Esophagus (tissue), 2 donors: Measurements from ENCODE around the gene GGTLC2. TPM values are rescaled to one million over a fixed set of nuclear protein-coding genes. Genes with fewer than 3 reads are reported as not detected.
"Not testable (repeated sequence)": the region's sequence is repeated elsewhere in the genome, so short reads cannot be mapped to it uniquely, and the experiment has no call there.

ENCODE experiments used
- H3K27ac ChIP-seq, 2 donors: one replicate each; pipeline ENCODE4 v1.5.1; 2013; ENCODE audit warnings: low read depth in 2 of 2, mild to moderate bottlenecking in 2 of 2, inconsistent platforms in 1 of 2, low read length in 1 of 2, moderate library complexity in 1 of 2
- H3K27me3 ChIP-seq, 2 donors: one replicate each; pipeline ENCODE4 v1.6.1; 2013; ENCODE audit warnings: low read length in 2 of 2, control low read depth in 1 of 2, mild to moderate bottlenecking in 1 of 2; ENCODE audit not compliant: insufficient read depth in 2 of 2, control insufficient read depth in 1 of 2
- H3K36me3 ChIP-seq, 2 donors: one replicate each; pipeline ENCODE4 v1.6.1; 2013; ENCODE audit warnings: low read length in 1 of 2; ENCODE audit not compliant: control insufficient read depth in 2 of 2, insufficient read depth in 2 of 2
- H3K4me1 ChIP-seq, 2 donors: one replicate each; pipeline ENCODE4 v1.6.1; 2013; ENCODE audit warnings: low read length in 1 of 2; ENCODE audit not compliant: control insufficient read depth in 2 of 2, insufficient read depth in 2 of 2
- H3K4me3 ChIP-seq, 2 donors: one replicate each; pipeline ENCODE4 v1.5.1; 2013; ENCODE audit warnings: low read length in 2 of 2, mild to moderate bottlenecking in 2 of 2, low read depth in 1 of 2, moderate library complexity in 1 of 2
- H3K9me3 ChIP-seq, 2 donors: one replicate each; pipeline ENCODE4 v1.6.1; 2013; ENCODE audit warnings: mild to moderate bottlenecking in 2 of 2, low read depth in 1 of 2, low read length in 1 of 2, moderate library complexity in 1 of 2; ENCODE audit not compliant: control insufficient read depth in 2 of 2, insufficient read depth in 1 of 2
- WGBS, 2 donors: extraction: QIAGEN DNeasy Blood & Tissue Kit; methylation state at CpG; one replicate each; pipeline ENCODE4 v1.1.7; 2013; 5-methylcytosine and 5-hydroxymethylcytosine counted together
- polyA plus RNA-seq, 2 donors: library from polyadenylated mRNA; stranded (reverse); fragments of 200-250 nt; gene quantifications; one replicate each; pipeline ENCODE4 v1.2.3, GENCODE V29; 2013
- donor health status: healthy with polysubstance abuse.
- donor health status: Bipolar disorder and iron deficiency.

The GGTLC2 gene
- polyA plus RNA-seq, 2 donors, result not detected

DNA sequence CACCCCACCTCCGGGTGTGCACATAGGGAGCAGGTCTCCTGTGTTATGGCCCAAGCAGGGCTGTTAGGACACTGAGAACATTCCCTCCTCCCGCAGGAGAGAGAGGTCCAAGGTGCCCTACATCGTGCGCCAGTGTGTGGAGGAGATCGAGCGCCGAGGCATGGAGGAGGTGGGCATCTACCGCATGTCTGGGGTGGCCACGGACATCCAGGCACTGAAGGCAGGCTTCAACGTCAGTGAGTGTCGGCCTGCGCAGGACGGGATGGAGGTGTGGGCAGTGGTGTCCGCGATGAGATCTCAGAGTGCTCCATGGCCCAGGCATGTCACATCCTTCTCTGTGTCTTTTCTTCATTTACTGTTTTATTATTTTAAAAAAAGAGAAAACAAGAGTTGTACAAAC, 12.2 kb upstream of the GGTLC2 start:
- WGBS, 2 donors, result 94 to 95% methylated on average over 8 to 13 of the region's 15 CpGs
- not testable (repeated sequence) for H3K9me3 ChIP-seq, H3K36me3 ChIP-seq, H3K27me3 ChIP-seq, H3K27ac ChIP-seq, H3K4me1 ChIP-seq, H3K4me3 ChIP-seq

DNA sequence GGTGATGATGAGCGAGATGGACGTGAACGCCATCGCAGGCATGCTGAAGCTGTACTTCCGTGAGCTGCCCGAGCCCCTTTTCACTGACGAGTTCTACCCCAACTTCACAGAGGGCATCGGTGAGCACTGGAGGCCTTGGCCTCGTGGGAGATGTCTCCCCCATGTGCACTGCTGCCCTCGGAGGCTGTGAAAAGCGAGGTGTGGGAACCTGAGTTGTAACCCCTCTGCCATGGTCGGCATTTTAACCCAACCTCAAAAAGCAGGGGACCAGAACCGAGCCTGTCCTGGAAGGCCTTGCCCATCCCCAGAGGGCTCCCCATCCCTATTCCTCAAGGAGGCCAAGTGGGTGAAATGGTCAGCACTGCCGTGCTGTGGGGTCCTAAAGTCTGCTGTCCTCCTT, 10.9 kb upstream of the GGTLC2 start:
- H3K27ac ChIP-seq, H3K4me1 ChIP-seq, H3K4me3 ChIP-seq, H3K9me3 ChIP-seq, H3K36me3 ChIP-seq, H3K27me3 ChIP-seq: not testable (repeated sequence)
- WGBS, 2 donors, result 89 to 91% methylated on average over 14 of the region's 14 CpGs

DNA sequence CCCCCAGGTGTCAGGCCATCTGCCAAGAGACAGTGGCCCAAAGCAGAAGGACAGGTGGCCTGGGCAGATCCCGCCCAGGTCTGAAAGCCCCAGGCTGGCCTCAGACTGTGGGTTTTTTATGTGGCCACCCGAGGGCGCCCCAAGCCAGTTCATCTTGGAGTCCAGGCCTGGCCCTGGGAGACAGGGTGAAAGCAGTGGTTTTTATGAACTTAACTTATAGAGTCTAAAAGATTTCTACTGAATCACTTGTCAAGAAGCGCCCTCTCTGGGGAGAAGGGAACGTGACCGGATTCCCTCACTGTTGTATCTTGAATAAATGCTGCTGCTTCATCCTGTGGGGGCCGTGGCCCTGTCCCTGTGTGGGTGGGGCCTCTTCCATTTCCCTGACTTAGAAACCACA, 8.2 kb upstream of the GGTLC2 start:
- not testable (repeated sequence) for H3K9me3 ChIP-seq, H3K27ac ChIP-seq, H3K36me3 ChIP-seq, H3K4me3 ChIP-seq, H3K4me1 ChIP-seq, H3K27me3 ChIP-seq
- WGBS, 2 donors, result 19 to 28% methylated on average over 3 of the region's 7 CpGs

DNA sequence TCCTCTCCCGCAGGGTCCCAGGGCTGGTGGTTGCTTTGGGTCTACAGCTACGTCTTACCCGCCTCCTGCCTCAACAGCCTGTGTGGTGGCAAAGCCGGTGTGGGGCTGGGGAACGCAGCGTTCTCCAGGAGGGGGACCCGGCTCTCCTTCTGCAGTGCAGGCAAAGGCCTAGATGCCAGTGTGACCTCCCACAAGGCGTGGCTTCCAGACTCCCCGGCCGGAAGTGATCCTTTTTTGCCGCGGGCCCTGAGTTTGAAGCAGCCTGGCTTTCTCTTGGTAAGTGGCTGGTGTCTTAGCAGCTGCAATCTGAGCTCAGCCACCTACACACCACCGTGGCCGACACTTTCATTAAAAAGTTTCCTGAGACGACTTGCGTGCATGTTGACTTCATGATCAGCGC, 6.1 kb upstream of the GGTLC2 start:
- not testable (repeated sequence) for H3K27ac ChIP-seq, H3K4me3 ChIP-seq, H3K27me3 ChIP-seq, H3K36me3 ChIP-seq, H3K9me3 ChIP-seq, H3K4me1 ChIP-seq
- 67 to 76% methylated on average over 5 to 10 of the region's 17 CpGs for WGBS, 2 donors

DNA sequence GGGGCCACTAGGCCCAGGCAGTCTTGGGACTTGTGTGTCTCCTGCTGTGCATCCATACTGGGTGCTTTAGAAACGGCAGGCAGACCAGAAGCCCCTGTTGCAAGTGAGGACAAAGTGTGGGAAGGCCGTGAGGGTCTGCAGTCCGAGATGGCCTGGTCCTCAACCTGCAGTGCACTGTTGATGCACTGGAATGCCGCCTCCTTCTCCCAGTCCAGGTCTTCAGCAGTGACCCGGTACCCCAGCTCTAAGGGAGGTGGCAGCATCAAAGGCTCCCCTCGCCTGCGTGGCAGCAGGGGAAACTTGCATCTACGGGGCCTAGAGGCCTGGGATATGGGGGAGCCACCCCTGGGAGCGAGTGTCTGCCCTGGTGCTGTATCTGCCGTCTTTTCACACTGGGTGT, 2.2 kb upstream of the GGTLC2 start:
- not testable (repeated sequence) for H3K27ac ChIP-seq, H3K4me3 ChIP-seq, H3K9me3 ChIP-seq, H3K36me3 ChIP-seq, H3K27me3 ChIP-seq, H3K4me1 ChIP-seq
- WGBS, 2 donors, result 84 to 86% methylated on average over 9 of the region's 10 CpGs

DNA sequence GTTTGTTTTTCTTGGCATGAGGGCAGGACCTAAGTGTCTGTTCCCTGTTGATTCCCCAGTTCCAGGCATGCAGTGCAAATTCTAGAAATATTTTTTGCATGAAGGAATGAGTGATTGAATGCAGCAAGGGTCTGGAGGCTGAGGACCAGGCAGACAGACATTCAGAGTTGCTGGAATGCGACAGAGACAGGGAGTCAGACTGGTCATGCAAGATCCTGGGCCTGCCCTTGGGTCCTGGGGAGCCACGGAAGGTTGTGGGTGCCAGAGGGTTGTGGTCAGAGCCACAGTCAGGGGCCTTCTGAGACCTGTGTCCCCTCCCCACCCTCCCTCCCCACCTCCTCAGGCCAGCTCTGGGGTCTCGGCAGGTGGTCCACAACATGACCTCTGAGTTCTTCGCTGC, 1.6 kb downstream of the GGTLC2 start:
- not testable (repeated sequence) for H3K27ac ChIP-seq, H3K27me3 ChIP-seq, H3K4me1 ChIP-seq, H3K9me3 ChIP-seq, H3K36me3 ChIP-seq, H3K4me3 ChIP-seq
- 75% methylated on average over 3 of the region's 4 CpGs; no CpG with 5 or more reads in 1 of the 2 donors for WGBS, 2 donors

DNA sequence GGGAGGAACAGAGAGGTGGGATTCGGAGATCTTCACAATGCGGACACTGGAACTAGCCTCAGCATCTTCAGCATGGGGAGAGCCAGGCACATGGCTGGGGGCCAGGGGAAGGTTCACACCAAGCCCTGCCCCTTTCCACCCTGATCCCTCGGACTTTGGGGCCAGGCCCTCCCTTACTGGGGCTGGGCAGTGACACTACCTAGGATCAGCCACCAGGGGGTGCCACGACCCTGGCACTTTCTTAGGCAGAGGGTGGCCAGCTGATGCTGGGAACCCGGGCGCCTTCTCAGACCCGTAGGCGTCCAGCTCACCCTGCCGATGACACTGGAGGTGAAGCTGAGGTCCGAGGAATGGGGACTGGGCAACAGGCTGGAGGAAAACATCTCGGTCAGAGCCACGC, 3.5 kb downstream of the GGTLC2 start:
- H3K4me3 ChIP-seq, H3K4me1 ChIP-seq, H3K36me3 ChIP-seq, H3K27me3 ChIP-seq, H3K9me3 ChIP-seq, H3K27ac ChIP-seq: not testable (repeated sequence)
- 38 to 39% methylated on average over 7 to 12 of the region's 12 CpGs for whole genome bisulfite sequencing, 2 donors

DNA sequence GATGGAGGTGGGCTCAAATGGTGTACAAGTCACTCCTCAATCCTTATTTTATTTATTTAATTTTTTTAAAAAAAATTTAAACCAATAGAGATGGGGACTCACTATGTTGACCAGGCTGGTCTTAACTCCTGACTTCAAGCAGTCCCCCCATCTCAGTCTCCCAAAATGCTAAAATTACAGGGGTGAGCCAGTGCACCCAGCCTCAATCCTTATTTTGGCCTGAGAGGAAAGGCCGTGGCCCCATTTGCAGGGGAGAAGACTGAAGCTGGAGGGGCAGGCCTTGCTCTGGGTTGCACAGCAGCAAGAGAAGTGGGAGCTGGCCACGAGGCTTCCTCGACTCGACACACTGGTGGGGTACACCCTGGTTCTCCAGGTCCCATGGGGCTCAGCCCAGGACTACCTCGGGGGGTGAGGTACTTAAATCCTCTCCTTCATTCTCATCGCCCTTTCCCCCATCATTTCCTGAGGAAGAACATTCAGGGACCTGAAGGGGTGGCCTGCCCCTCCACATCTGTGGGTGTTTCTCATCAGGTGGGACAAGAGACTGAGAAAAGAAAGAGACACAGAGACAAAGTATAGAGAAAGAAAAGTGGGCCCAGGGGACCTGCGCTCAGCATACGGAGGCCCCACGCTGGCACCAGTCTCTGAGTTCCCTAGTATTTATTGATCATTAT, 4.6 kb downstream of the GGTLC2 start:
- not testable (repeated sequence) for H3K27me3 ChIP-seq, H3K9me3 ChIP-seq, H3K27ac ChIP-seq, H3K36me3 ChIP-seq, H3K4me3 ChIP-seq, H3K4me1 ChIP-seq
- 88 to 96% methylated on average over 8 to 9 of the region's 9 CpGs for WGBS, 2 donors

DNA sequence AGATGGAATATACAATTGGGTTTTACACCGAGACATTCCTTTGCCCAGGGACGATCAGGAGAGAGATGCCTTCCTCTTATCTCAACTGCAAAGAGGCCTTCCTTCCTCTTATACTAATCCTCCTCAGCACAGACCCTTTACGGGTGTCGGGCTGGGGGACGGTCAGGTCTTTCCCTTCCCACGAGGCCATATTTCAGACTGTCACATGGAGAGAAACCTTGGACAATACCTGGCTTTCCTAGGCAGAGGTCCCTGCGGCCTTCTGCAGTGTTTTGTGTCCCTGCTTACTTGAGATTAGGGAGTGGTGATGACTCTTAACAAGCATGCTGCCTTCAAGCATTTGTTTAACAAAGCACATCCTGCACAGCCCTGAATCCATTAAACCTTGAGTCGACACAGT, 5.3 kb downstream of the GGTLC2 start:
- H3K27ac ChIP-seq, H3K27me3 ChIP-seq, H3K4me1 ChIP-seq, H3K9me3 ChIP-seq, H3K36me3 ChIP-seq, H3K4me3 ChIP-seq: not testable (repeated sequence)
- WGBS, 2 donors, result 54 to 61% methylated on average over 4 to 5 of the region's 8 CpGs

DNA sequence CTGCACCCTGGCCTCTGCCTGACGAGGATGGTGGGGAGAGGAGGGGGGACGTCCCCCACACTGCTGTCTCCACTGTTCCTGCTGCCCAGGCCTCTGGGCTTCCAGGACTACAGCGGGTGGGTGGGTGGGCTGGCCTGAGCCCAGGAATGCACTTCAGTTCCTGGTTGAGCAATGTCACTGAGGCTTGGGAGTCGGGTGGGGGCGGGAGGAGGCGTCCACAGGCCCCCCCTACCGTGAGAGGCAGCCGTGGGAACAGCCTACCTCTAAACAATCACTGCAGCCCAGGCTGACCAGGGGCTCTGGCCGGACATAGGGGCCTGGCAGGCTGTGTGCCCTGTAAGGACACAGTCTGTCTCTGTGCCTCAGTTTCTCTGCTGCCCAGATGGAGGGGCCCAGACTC, 6.0 kb downstream of the GGTLC2 start:
- not testable (repeated sequence) for H3K36me3 ChIP-seq, H3K4me1 ChIP-seq, H3K27ac ChIP-seq, H3K9me3 ChIP-seq, H3K27me3 ChIP-seq, H3K4me3 ChIP-seq
- WGBS, 2 donors, result 52 to 72% methylated on average over 4 to 7 of the region's 9 CpGs
